ENCODE measurements around the gene ADPGK. TPM values are rescaled to one million over a fixed set of nuclear protein-coding genes. Genes with fewer than 3 reads are reported as not detected.
"Not testable (repeated sequence)": the region's sequence is repeated elsewhere in the genome, so short reads cannot be mapped to it uniquely, and the experiment has no call there.

The ADPGK gene
- total and polyA plus RNA-seq, 3 experiments from 2014 or later = 57.8 to 76.1 (median 67.5) TPM

GRCh38 chr15:72725851-72726250, 57.7 kb downstream of the ADPGK start:
- H3K4me3 Mint-ChIP-seq; H3K27me3 Mint-ChIP-seq; H3K9me3 Mint-ChIP-seq; H3K4me1 ChIP-seq (ENCODE audit: insufficient read depth, low read length); POLR2A ChIA-PET; H3K9me3 ChIP-seq (ENCODE audit: low read length); H3K27ac Mint-ChIP-seq; H3K36me3 ChIP-seq (ENCODE audit: insufficient read depth, low read length); H3K27ac ChIP-seq (ENCODE audit: low read depth, low read length); H3K4me1 Mint-ChIP-seq; H3K27me3 ChIP-seq (ENCODE audit: insufficient read depth, low read length, poor library complexity, severe bottlenecking); DNase-seq; H3K4me3 ChIP-seq (ENCODE audit: low read length): not testable (repeated sequence)
- CTCF ChIA-PET = interaction anchor here (1.1 kb wide), 1 partner anchor 11 kb away, joined by 3 read pairs; no protein-coding TSS in a partner anchor
- peaks cover 0 to 47% (median 7%) of the 10 kb centered on the region in 3 donors for H3K36me3 Mint-ChIP-seq

- Mint-ChIP-seq H3K4me1 (peaks cover 0 to 3% (median 0%) of the 10 kb centered on the region in 3 donors), H3K27ac (no peak overlapping the region), H3K9me3 (no peaks in the 10 kb centered on the region), H3K4me3 (no peak overlapping the region), H3K36me3 (peaks cover 0 to 45% (median 7%) of the 10 kb centered on the region in 3 donors), H3K27me3 (no peaks in the 10 kb centered on the region)
- H3K27ac ChIP-seq (ENCODE audit: low read depth, low read length) = no peak overlapping the region
- no peaks in the 10 kb centered on the region for H3K9me3 ChIP-seq (ENCODE audit: low read length)
- POLR2A ChIA-PET = no interaction called here
- no peak overlapping the region for H3K4me3 ChIP-seq (ENCODE audit: low read length)
- DNase-seq = no peak
- CTCF ChIA-PET = no interaction called here
- no peaks in the 10 kb centered on the region for H3K4me1 ChIP-seq (ENCODE audit: insufficient read depth, low read length)
- H3K27me3 ChIP-seq (ENCODE audit: insufficient read depth, low read length, poor library complexity, severe bottlenecking) = no peaks in the 10 kb centered on the region
- no peaks in the 10 kb centered on the region for H3K36me3 ChIP-seq (ENCODE audit: insufficient read depth, low read length)
These were observed 58.1 kb downstream of the ADPGK start for GRCh38 chr15:72725446-72725845.

GRCh38 chr15:72724028-72724427, 59.5 kb downstream of the ADPGK start:
- Histone ChIP-seq H3K27ac (ENCODE audit: low read depth, low read length) (no peak overlapping the region), H3K4me3 (ENCODE audit: low read length) (no peak overlapping the region), H3K27me3 (ENCODE audit: insufficient read depth, low read length, poor library complexity, severe bottlenecking) (no peaks in the 10 kb centered on the region), H3K9me3 (ENCODE audit: low read length) (no peaks in the 10 kb centered on the region), H3K4me1 (ENCODE audit: insufficient read depth, low read length) (no peaks in the 10 kb centered on the region), H3K36me3 (ENCODE audit: insufficient read depth, low read length) (no peaks in the 10 kb centered on the region)
- Mint-ChIP-seq H3K27me3 (no peaks in the 10 kb centered on the region), H3K36me3 (peaks cover 0 to 44% (median 9%) of the 10 kb centered on the region in 3 donors), H3K27ac (no peak overlapping the region), H3K9me3 (no peaks in the 10 kb centered on the region), H3K4me3 (no peak overlapping the region), H3K4me1 (peaks cover 0 to 3% (median 0%) of the 10 kb centered on the region in 3 donors)
- no peak for DNase-seq
- ChIA-PET POLR2A (interaction anchor here (0.6 kb wide), 1 partner anchor 113 kb away, joined by 7 read pairs; no protein-coding TSS in a partner anchor), CTCF (no interaction called here)

GRCh38 chr15:72722071-72722696, 61.4 kb downstream of the ADPGK start:
- Mint-ChIP-seq H3K27ac (no peak overlapping the region), H3K36me3 (peaks cover 5 to 47% (median 15%) of the 10 kb centered on the region in 3 donors), H3K9me3 (no peaks in the 10 kb centered on the region), H3K27me3 (no peaks in the 10 kb centered on the region), H3K4me3 (no peak overlapping the region), H3K4me1 (peaks cover 0 to 3% (median 0%) of the 10 kb centered on the region in 3 donors)
- POLR2A ChIA-PET = no interaction called here
- CTCF ChIA-PET = interaction anchor here (0.8 to 2.1 kb wide), 20 partner anchors 10 to 546 kb away, joined by 3 to 14 read pairs (median 3); partner anchors contain the start of genes BBS4 and HIGD2B
- DNase-seq = peak; percentile 33 to 72 (median 50)
- no peak overlapping the region for H3K4me3 ChIP-seq (ENCODE audit: low read length)
- H3K9me3 ChIP-seq (ENCODE audit: low read length) = no peaks in the 10 kb centered on the region
- no peak overlapping the region for H3K27ac ChIP-seq (ENCODE audit: low read depth, low read length)
- H3K4me1 ChIP-seq (ENCODE audit: insufficient read depth, low read length) = no peaks in the 10 kb centered on the region
- H3K27me3 ChIP-seq (ENCODE audit: insufficient read depth, low read length, poor library complexity, severe bottlenecking) = no peaks in the 10 kb centered on the region
- H3K36me3 ChIP-seq (ENCODE audit: insufficient read depth, low read length) = no peaks in the 10 kb centered on the region

GRCh38 chr15:72708551-72709303, 74.8 kb downstream of the ADPGK start:
- H3K27ac ChIP-seq (ENCODE audit: low read depth, low read length); POLR2A ChIA-PET; H3K27me3 Mint-ChIP-seq; H3K9me3 Mint-ChIP-seq; H3K4me1 Mint-ChIP-seq; DNase-seq; H3K4me3 ChIP-seq (ENCODE audit: low read length); H3K27me3 ChIP-seq (ENCODE audit: insufficient read depth, low read length, poor library complexity, severe bottlenecking); H3K4me3 Mint-ChIP-seq; H3K9me3 ChIP-seq (ENCODE audit: low read length); H3K4me1 ChIP-seq (ENCODE audit: insufficient read depth, low read length); CTCF ChIA-PET: not testable (repeated sequence)
- H3K36me3 ChIP-seq (ENCODE audit: insufficient read depth, low read length) = peaks cover 10% of the 10 kb centered on the region
- H3K27ac Mint-ChIP-seq = peak overlapping the region in 1 of 8 donors; percentile 55
- H3K36me3 Mint-ChIP-seq = peaks cover 7 to 36% (median 12%) of the 10 kb centered on the region in 3 donors

- peaks cover 4 to 16% (median 7%) of the 10 kb centered on the region in 3 donors for H3K36me3 Mint-ChIP-seq
- Histone ChIP-seq H3K9me3 (ENCODE audit: low read length) (no peaks in the 10 kb centered on the region), H3K27me3 (ENCODE audit: insufficient read depth, low read length, poor library complexity, severe bottlenecking) (no peaks in the 10 kb centered on the region), H3K36me3 (ENCODE audit: insufficient read depth, low read length) (no peaks in the 10 kb centered on the region), H3K4me3 (ENCODE audit: low read length) (no peak overlapping the region), H3K27ac (ENCODE audit: low read depth, low read length) (no peak overlapping the region), H3K4me1 (ENCODE audit: insufficient read depth, low read length) (no peaks in the 10 kb centered on the region)
- H3K9me3 Mint-ChIP-seq = no peaks in the 10 kb centered on the region
- ChIA-PET POLR2A (no interaction called here), CTCF (no interaction called here)
- no peaks in the 10 kb centered on the region for H3K27me3 Mint-ChIP-seq
- DNase-seq = no peak
- H3K27ac Mint-ChIP-seq = no peak overlapping the region
- H3K4me1 Mint-ChIP-seq = peaks cover 0 to 4% (median 4%) of the 10 kb centered on the region in 3 donors
- H3K4me3 Mint-ChIP-seq = no peak overlapping the region
These were observed 77.3 kb downstream of the ADPGK start for GRCh38 chr15:72706266-72706665.

Other genes with a start within 250 kb of the ADPGK start
- not detected for gene GOLGA6B, start 129.1 kb downstream of the ADPGK start, total RNA-seq
- not detected for gene GOLGA6B, start 129.1 kb downstream of the ADPGK start, polyA plus RNA-seq
- gene HIGD2B, start 97.6 kb downstream of the ADPGK start, total RNA-seq = under 1 TPM; 0.27 to 0.33 TPM
- not detected for gene HIGD2B, start 97.6 kb downstream of the ADPGK start, polyA plus RNA-seq
- 10 to 100 TPM; 12.4 to 17.3 TPM for gene BBS4, start 97.6 kb downstream of the ADPGK start, total RNA-seq
- gene BBS4, start 97.6 kb downstream of the ADPGK start, polyA plus RNA-seq = 12.0 TPM